HG02870 (cell line): ENCODE data around the gene PCDHGA12.
"Not testable (repeated sequence)": the region's sequence is repeated elsewhere in the genome, so short reads cannot be mapped to it uniquely, and the experiment has no call there.

Experiments
- ATAC-seq: cut with Tn5 transposase; IDR thresholded peaks from one replicate; pipeline ENCODE4 v1.9.1; 2021; ENCODE audit warnings: mild to moderate bottlenecking, moderate library complexity; ENCODE audit not compliant: unreplicated experiment

The PCDHGA12 gene

GRCh38 chr5:141407790-141408505 is 22.4 kb upstream of the PCDHGA12 start, which contains the start of gene PCDHGB6:
Gene PCDHGB6 (plus strand): TSS chr5:141408021. CDS start chr5:141408203, 182 bp downstream.
- ATAC-seq: peak; percentile 69

- ATAC-seq: no peak
Measured at GRCh38 chr5:141409598-141410306, 20.6 kb upstream of the PCDHGA12 start.

GRCh38 chr5:141411575-141411974 is 18.7 kb upstream of the PCDHGA12 start:
- no peak for ATAC-seq

GRCh38 chr5:141412854-141413539 is 17.3 kb upstream of the PCDHGA12 start, which contains the start of gene PCDHGA10:
Gene PCDHGA10 (plus strand): TSS chr5:141412987. CDS start chr5:141413176, 189 bp downstream.
- peak; percentile 82 for ATAC-seq

GRCh38 chr5:141413540-141414069 is 16.7 kb upstream of the PCDHGA12 start:
- no peak for ATAC-seq

GRCh38 chr5:141414548-141415274 is 15.6 kb upstream of the PCDHGA12 start:
- not testable (repeated sequence) for ATAC-seq

GRCh38 chr5:141415275-141415618 is 15.1 kb upstream of the PCDHGA12 start:
- ATAC-seq: not testable (repeated sequence)

- ATAC-seq: peak; percentile 51
Measured at GRCh38 chr5:141417494-141418172, 12.7 kb upstream of the PCDHGA12 start, which contains the start of gene PCDHGB7. Gene PCDHGB7 (plus strand): TSS chr5:141417677. CDS start chr5:141417860, 183 bp downstream.

- ATAC-seq: no peak
Measured at GRCh38 chr5:141419074-141419880, 11.0 kb upstream of the PCDHGA12 start.

- peak; percentile 44 for ATAC-seq
Measured at GRCh38 chr5:141420855-141421488, 9.3 kb upstream of the PCDHGA12 start, which contains the start of gene PCDHGA11. Gene PCDHGA11 (plus strand): TSS chr5:141421051. CDS start chr5:141421228, 177 bp downstream.

- no peak for ATAC-seq
Measured at GRCh38 chr5:141421489-141421855, 8.8 kb upstream of the PCDHGA12 start.

GRCh38 chr5:141422742-141423291 is 7.5 kb upstream of the PCDHGA12 start:
- ATAC-seq: no peak

GRCh38 chr5:141427783-141428426 is 2.4 kb upstream of the PCDHGA12 start:
- no peak for ATAC-seq

- peak; percentile 64 for ATAC-seq
Measured at GRCh38 chr5:141431286-141431685, 979 bp downstream of the PCDHGA12 start.

GRCh38 chr5:141432308-141432707 is 2.0 kb downstream of the PCDHGA12 start:
- not testable (repeated sequence) for ATAC-seq

GRCh38 chr5:141432726-141433125 is 2.4 kb downstream of the PCDHGA12 start:
- not testable (repeated sequence) for ATAC-seq

- ATAC-seq: no peak
Measured at GRCh38 chr5:141434006-141434405, 3.7 kb downstream of the PCDHGA12 start.

- no peak for ATAC-seq
Measured at GRCh38 chr5:141437221-141437620, 6.9 kb downstream of the PCDHGA12 start.
